Measurements from ENCODE around the gene BORCS6. TPM values are rescaled to one million over a fixed set of nuclear protein-coding genes. Genes with fewer than 3 reads are reported as not detected.

The BORCS6 gene
- total RNA-seq, 2 donors from 2014 or later = 4.5 to 5.6 TPM

Small RNA genes lying within 50 kb of the gene (microRNA-seq; reads per million reads assigned to microRNA genes)
- gene MIR4521 (ENCODE audit: borderline microRNAs expressed in 2 of 2) = 13.6 to 24.3 reads per million in 2 donors
- gene MIR6883 (ENCODE audit: borderline microRNAs expressed in 2 of 2) = 0.78 to 2.9 reads per million in 2 donors

Other genes starting within 250 kb of the BORCS6 start
- not detected for gene GUCY2D, start 187.6 kb downstream of the BORCS6 start, total RNA-seq
- gene ALOX15B, start 151.1 kb downstream of the BORCS6 start, total RNA-seq = 1 to 10 TPM in 1 of 2 donors, under 1 TPM in 1; 0.48 to 3.3 TPM
- gene ALOX12B, start 102.5 kb downstream of the BORCS6 start, total RNA-seq = not detected
- not detected for gene ALOXE3, start 71.7 kb downstream of the BORCS6 start, total RNA-seq
- gene HES7, start 66.1 kb downstream of the BORCS6 start, total RNA-seq = under 1 TPM in 1 of 2 donors, not detected in 1; 0.67 TPM
- 100 to 1,000 TPM; 203 to 206 TPM for gene PER1, start 37.8 kb downstream of the BORCS6 start, total RNA-seq
- 10 to 100 TPM; 66.7 to 80.1 TPM for gene VAMP2, start 27.2 kb downstream of the BORCS6 start, total RNA-seq
- gene TMEM107, start 13.8 kb downstream of the BORCS6 start, total RNA-seq = 10 to 100 TPM; 12.9 to 16.4 TPM
- under 1 TPM in 1 of 2 donors, not detected in 1; 0.69 TPM for gene AURKB, start 20.4 kb upstream of the BORCS6 start, total RNA-seq
- gene CTC1, start 57.9 kb upstream of the BORCS6 start, total RNA-seq = 10 to 100 TPM; 23.2 to 29.8 TPM
- gene PFAS, start 59.1 kb upstream of the BORCS6 start, total RNA-seq = 10 to 100 TPM; 20.3 to 23.9 TPM
- 10 to 100 TPM; 16.9 to 19.1 TPM for gene RANGRF, start 98.5 kb upstream of the BORCS6 start, total RNA-seq
- 1 to 10 TPM; 1.8 to 5.7 TPM for gene SLC25A35, start 105.2 kb upstream of the BORCS6 start, total RNA-seq
- gene ARHGEF15, start 120.1 kb upstream of the BORCS6 start, total RNA-seq = 10 to 100 TPM; 17.8 to 22.3 TPM
- not detected for gene ODF4, start 149.7 kb upstream of the BORCS6 start, total RNA-seq
- 1,000 to 10,000 TPM; 1,249 to 1,265 TPM for gene RPL26, start 193.0 kb upstream of the BORCS6 start, total RNA-seq
- not detected for gene RNF222, start 207.6 kb upstream of the BORCS6 start, total RNA-seq
- gene NDEL1, start 245.7 kb upstream of the BORCS6 start, total RNA-seq = 10 to 100 TPM; 60.8 to 78.9 TPM

Measured in posterior vena cava (tissue), 2 donors.